MM.1S (cell line): Measurements from ENCODE around the gene DNAJC5.

Experiments used
- CTCF ChIP-seq: fragments of 300-600 bp; sonication (generic); IDR thresholded peaks from 2 replicates; pipeline ENCODE4 v1.5.1; 2016; ENCODE audit warnings: antibody characterized with exemption, low read length, mixed read lengths
- EZH2 ChIP-seq: fragments of 300-600 bp; sonication (generic); optimal IDR thresholded peaks from 2 replicates; pipeline ENCODE3; 2017; ENCODE audit warnings: low read depth, mild to moderate bottlenecking, antibody characterized with exemption, low read length, mixed read lengths
- EZH2phosphoT487 ChIP-seq: fragments of 300-600 bp; sonication (generic); IDR thresholded peaks from 2 replicates; pipeline ENCODE4 v1.6.1; 2018; ENCODE audit warnings: antibody characterized with exemption, low read length

- TF ChIP-seq CTCF (no peak), EZH2 (no peak), EZH2phosphoT487 (no peak)
Observed at GRCh38 chr20:63919130-63919529, 24.2 kb downstream of the DNAJC5 start.
